Measurements from ENCODE around the gene TREM1. TPM values are rescaled to one million over a fixed set of nuclear protein-coding genes. Genes with fewer than 3 reads are reported as not detected.
"Not testable (repeated sequence)": the region's sequence is repeated elsewhere in the genome, so short reads cannot be mapped to it uniquely, and the experiment has no call there.

The TREM1 gene
- polyA plus RNA-seq, 6 donors from 2014 or later = 2.2 to 5.6 (median 2.6) TPM; not detected in 1

- ATAC-seq (ENCODE audit: low read depth in 2 of 2) (no peak), DNase-seq (no peak)
- Mint-ChIP-seq H3K4me3 (no peak overlapping the region), H3K27ac (no peak overlapping the region), H3K4me1 (peaks cover 6 to 16% (median 14%) of the 10 kb centered on the region in 3 donors), H3K36me3 (peaks cover 0 to 7% of the 10 kb centered on the region in 2 donors), H3K27me3 (peaks cover 0 to 5% (median 0%) of the 10 kb centered on the region in 3 donors), H3K9me3 (peaks cover 0 to 4% (median 2%) of the 10 kb centered on the region in 7 donors)
These were observed 38.4 kb downstream of the TREM1 start for GRCh38 chr6:41247882-41248705.

- ATAC-seq (ENCODE audit: low read depth in 2 of 2) (no peak), DNase-seq (no peak)
- H3K4me1 Mint-ChIP-seq = peaks cover 12 to 20% (median 14%) of the 10 kb centered on the region in 3 donors
- H3K27ac Mint-ChIP-seq = no peak overlapping the region
- H3K27me3 Mint-ChIP-seq = peaks cover 0 to 2% (median 0%) of the 10 kb centered on the region in 3 donors
- no peak overlapping the region for H3K4me3 Mint-ChIP-seq
- H3K36me3 Mint-ChIP-seq = peaks cover 0 to 3% of the 10 kb centered on the region in 2 donors
- peaks cover 0 to 4% (median 2%) of the 10 kb centered on the region in 7 donors for H3K9me3 Mint-ChIP-seq
These were observed 39.1 kb downstream of the TREM1 start for GRCh38 chr6:41247288-41247865.

GRCh38 chr6:41246529-41246928 lies 40.0 kb downstream of the TREM1 start:
- not testable (repeated sequence) for H3K9me3 Mint-ChIP-seq; ATAC-seq (ENCODE audit: low read depth in 2 of 2); H3K4me3 Mint-ChIP-seq; H3K27ac Mint-ChIP-seq; H3K36me3 Mint-ChIP-seq; H3K27me3 Mint-ChIP-seq; DNase-seq
- H3K4me1 Mint-ChIP-seq = peaks cover 12 to 23% (median 20%) of the 10 kb centered on the region in 3 donors

DNA sequence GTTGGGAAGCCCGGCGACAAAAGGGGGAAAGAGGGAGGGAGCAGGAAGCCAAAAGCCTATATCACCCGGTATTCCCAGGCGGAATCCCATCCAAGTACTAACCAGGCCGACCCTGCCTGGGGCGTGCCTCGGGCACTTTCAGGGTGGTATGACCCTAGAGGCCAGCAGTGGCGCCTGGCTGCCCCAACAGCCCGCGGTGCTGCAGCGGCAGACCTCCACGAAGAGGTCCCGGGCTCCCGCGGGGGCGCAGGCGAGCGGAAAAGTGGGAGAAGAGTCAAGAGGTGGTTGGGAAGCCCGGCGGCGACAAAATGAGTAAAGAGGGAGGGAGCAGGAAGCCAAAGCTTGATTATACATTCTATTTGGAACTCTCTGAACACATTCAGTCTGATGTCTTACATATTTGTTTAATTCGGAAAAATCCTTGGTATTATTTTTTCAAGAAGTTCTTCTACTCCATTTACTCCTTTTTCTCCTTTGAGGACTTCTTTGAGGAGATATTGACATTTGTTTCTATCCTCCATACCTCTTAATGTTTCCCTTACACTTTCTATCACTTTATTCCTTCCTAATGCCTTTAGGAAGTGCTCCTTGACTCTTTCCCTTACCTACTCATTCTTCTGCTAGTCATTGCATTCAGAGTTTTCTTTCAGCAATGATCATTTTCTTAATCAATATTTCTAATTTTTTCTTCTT lies 46.9 kb downstream of the TREM1 start:
- Mint-ChIP-seq H3K27ac (no peak overlapping the region), H3K4me1 (peaks cover 20 to 49% (median 39%) of the 10 kb centered on the region in 3 donors), H3K9me3 (peaks cover 0 to 2% (median 0%) of the 10 kb centered on the region in 7 donors), H3K27me3 (peaks cover 9 to 28% (median 9%) of the 10 kb centered on the region in 3 donors), H3K36me3 (no peaks in the 10 kb centered on the region), H3K4me3 (peak overlapping the region in 1 of 8 donors; percentile 17)
- DNase-seq (no peak), ATAC-seq (ENCODE audit: low read depth in 2 of 2) (no peak)

GRCh38 chr6:41237128-41237527 lies 49.4 kb downstream of the TREM1 start:
- Mint-ChIP-seq H3K27me3 (peaks cover 9 to 28% (median 9%) of the 10 kb centered on the region in 3 donors), H3K4me3 (peak overlapping the region in 1 of 8 donors; percentile 17), H3K27ac (peak overlapping the region in 4 of 6 donors; percentile 44 to 84 (median 62)), H3K9me3 (no peaks in the 10 kb centered on the region), H3K36me3 (no peaks in the 10 kb centered on the region), H3K4me1 (peaks cover 18 to 41% (median 26%) of the 10 kb centered on the region in 3 donors)
- no peak for ATAC-seq (ENCODE audit: low read depth in 2 of 2)
- no peak for DNase-seq

DNA sequence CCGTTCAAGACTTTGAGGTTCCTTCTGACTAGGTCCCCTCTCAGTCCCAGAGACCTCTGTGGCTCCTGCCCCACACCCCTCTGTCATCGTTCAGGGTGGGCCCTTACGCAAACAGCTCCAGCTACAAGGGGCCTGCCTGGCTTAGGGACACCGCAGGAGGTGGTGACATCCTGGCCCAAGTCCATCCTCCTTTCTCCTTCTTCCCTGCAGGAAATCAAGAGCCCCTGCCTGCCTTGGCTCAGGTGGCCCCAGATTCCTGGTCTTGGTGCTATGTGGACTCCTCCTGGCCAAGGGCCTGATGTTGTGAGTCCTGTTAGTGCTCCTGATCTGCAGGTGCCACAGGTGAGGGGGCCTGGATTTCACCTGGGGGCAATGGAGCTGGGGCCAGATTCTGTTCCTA lies 50.2 kb downstream of the TREM1 start:
- no peak for ATAC-seq (ENCODE audit: low read depth in 2 of 2)
- no peaks in the 10 kb centered on the region for H3K9me3 Mint-ChIP-seq
- peak overlapping the region in 2 of 6 donors; percentile 20 to 53 for H3K27ac Mint-ChIP-seq
- peak overlapping the region in 1 of 8 donors; percentile 53 for H3K4me3 Mint-ChIP-seq
- peaks cover 9 to 28% (median 9%) of the 10 kb centered on the region in 3 donors for H3K27me3 Mint-ChIP-seq
- H3K4me1 Mint-ChIP-seq = peaks cover 21 to 44% (median 23%) of the 10 kb centered on the region in 3 donors
- H3K36me3 Mint-ChIP-seq = no peaks in the 10 kb centered on the region
- DNase-seq = no peak

GRCh38 chr6:41232667-41233066 lies 53.8 kb downstream of the TREM1 start:
- Mint-ChIP-seq H3K4me3 (no peak overlapping the region), H3K27me3 (peaks cover 0 to 8% (median 0%) of the 10 kb centered on the region in 3 donors), H3K9me3 (no peaks in the 10 kb centered on the region), H3K36me3 (no peaks in the 10 kb centered on the region), H3K4me1 (peaks cover 26 to 64% (median 30%) of the 10 kb centered on the region in 3 donors), H3K27ac (no peak overlapping the region)
- ATAC-seq (ENCODE audit: low read depth in 2 of 2) = no peak
- no peak for DNase-seq

- Mint-ChIP-seq H3K4me1 (peaks cover 15 to 55% (median 28%) of the 10 kb centered on the region in 3 donors), H3K4me3 (no peak overlapping the region), H3K9me3 (no peaks in the 10 kb centered on the region), H3K27ac (peak overlapping the region in 3 of 6 donors; percentile 1 to 90 (median 29)), H3K36me3 (no peaks in the 10 kb centered on the region), H3K27me3 (peaks cover 0 to 9% (median 0%) of the 10 kb centered on the region in 3 donors)
- ATAC-seq (ENCODE audit: low read depth in 2 of 2) = no peak
- no peak for DNase-seq
These were observed 55.2 kb downstream of the TREM1 start for GRCh38 chr6:41231246-41231645.

GRCh38 chr6:41229721-41230120 lies 56.8 kb downstream of the TREM1 start:
- no peak for ATAC-seq (ENCODE audit: low read depth in 2 of 2)
- peaks cover under 1 to 4% of the 10 kb centered on the region in 2 donors for H3K36me3 Mint-ChIP-seq
- H3K4me3 Mint-ChIP-seq = peak overlapping the region in 3 of 8 donors; percentile 82 to 97 (median 91)
- peaks cover 0 to 9% (median 4%) of the 10 kb centered on the region in 3 donors for H3K27me3 Mint-ChIP-seq
- no peak overlapping the region for H3K27ac Mint-ChIP-seq
- DNase-seq = no peak
- peaks cover 9 to 44% (median 23%) of the 10 kb centered on the region in 3 donors for H3K4me1 Mint-ChIP-seq
- H3K9me3 Mint-ChIP-seq = peaks cover 0 to 2% (median 0%) of the 10 kb centered on the region in 7 donors

- Mint-ChIP-seq H3K4me1 (peaks cover 16 to 52% (median 30%) of the 10 kb centered on the region in 3 donors), H3K27ac (peak overlapping the region in 4 of 6 donors; percentile 82 to 99 (median 90)), H3K4me3 (peak overlapping the region in 4 of 8 donors; percentile 37 to 97 (median 86)), H3K27me3 (peaks cover 0 to 9% (median 8%) of the 10 kb centered on the region in 3 donors), H3K36me3 (peaks cover 6 to 8% of the 10 kb centered on the region in 2 donors), H3K9me3 (peaks cover 0 to 2% (median 0%) of the 10 kb centered on the region in 7 donors)
- DNase-seq = no peak
- ATAC-seq (ENCODE audit: low read depth in 2 of 2) = peak; percentile 21 to 47
These were observed 57.9 kb downstream of the TREM1 start for GRCh38 chr6:41228616-41229015.

- peak within 1 kb of the TSS in 5 of 6 donors; percentile 82 to 99 (median 87) for H3K27ac Mint-ChIP-seq
- peak; percentile 84 to 94 for ATAC-seq (ENCODE audit: low read depth in 2 of 2)
- peaks cover 6 to 8% of the 10 kb centered on the region in 2 donors for H3K36me3 Mint-ChIP-seq
- H3K9me3 Mint-ChIP-seq = peaks cover 0 to 2% (median 0%) of the 10 kb centered on the region in 7 donors
- no peak for DNase-seq
- peaks cover 16 to 52% (median 33%) of the 10 kb centered on the region in 3 donors for H3K4me1 Mint-ChIP-seq
- peaks cover 0 to 9% (median 8%) of the 10 kb centered on the region in 3 donors for H3K27me3 Mint-ChIP-seq
- peak within 1 kb of the TSS in 4 of 8 donors; percentile 37 to 97 (median 86) for H3K4me3 Mint-ChIP-seq
These were observed 58.4 kb downstream of the TREM1 start, which contains the start of gene TREML4 for GRCh38 chr6:41228096-41228495. TREML4 (plus strand) TSS chr6:41228349; CDS start chr6:41228428, 79 bp downstream.

DNA sequence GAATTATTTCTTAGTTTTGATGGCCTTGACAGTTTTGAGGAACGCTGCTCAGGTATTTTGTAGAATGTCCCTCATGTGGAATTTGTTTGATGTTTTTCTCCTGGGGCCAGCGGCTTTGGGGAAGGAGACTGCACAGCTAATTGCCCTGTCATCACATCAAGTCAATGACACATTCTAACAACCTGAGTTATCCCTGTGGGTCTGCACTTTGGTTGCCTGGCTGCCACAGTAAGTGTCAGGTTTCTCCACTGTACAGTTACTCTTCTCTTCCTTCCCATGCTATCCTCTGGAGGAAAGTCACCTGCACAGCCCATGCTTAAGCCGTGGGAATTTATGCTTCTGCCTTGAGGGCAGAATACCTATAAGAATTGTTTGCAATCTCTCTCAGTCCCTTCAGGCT lies 59.7 kb downstream of the TREM1 start:
- ATAC-seq (ENCODE audit: low read depth in 2 of 2) (no peak), DNase-seq (no peak)
- no peak overlapping the region for H3K4me3 Mint-ChIP-seq
- peaks cover 0 to 2% (median 0%) of the 10 kb centered on the region in 7 donors for H3K9me3 Mint-ChIP-seq
- no peak overlapping the region for H3K27ac Mint-ChIP-seq
- peaks cover 20 to 55% (median 29%) of the 10 kb centered on the region in 3 donors for H3K4me1 Mint-ChIP-seq
- H3K27me3 Mint-ChIP-seq = peaks cover 0 to 9% (median 8%) of the 10 kb centered on the region in 3 donors
- peaks cover 6 to 8% of the 10 kb centered on the region in 2 donors for H3K36me3 Mint-ChIP-seq
